Colonic mucosa (tissue), 4 donors: ENCODE data around the gene TTC7B. TPM values are rescaled to one million over a fixed set of nuclear protein-coding genes. Genes with fewer than 3 reads are reported as not detected.

Experiments used
- DNase-seq: peaks from one replicate; pipeline ENCODE4 v3.0.0-alpha.2; 2020
- H3K27ac ChIP-seq: fragments of 200-600 bp; one replicate; pipeline ENCODE4 v1.8.0; 2021
- H3K27me3 ChIP-seq: fragments of 200-600 bp; one replicate; pipeline ENCODE4 v1.8.0; 2021
- H3K36me3 ChIP-seq: fragments of 200-600 bp; one replicate; pipeline ENCODE4 v1.8.0; 2021
- H3K4me1 ChIP-seq: fragments of 200-600 bp; one replicate; pipeline ENCODE4 v1.8.0; 2021; ENCODE audit warnings: mild to moderate bottlenecking
- H3K4me3 ChIP-seq: fragments of 200-600 bp; one replicate; pipeline ENCODE4 v1.8.0; 2021
- H3K9ac ChIP-seq, 2 donors: one replicate each; pipeline ENCODE4 v1.7.0; 2013; ENCODE audit warnings: control low read depth in 2 of 2, low read depth in 2 of 2, low read length in 2 of 2
- H3K9me3 ChIP-seq: fragments of 200-600 bp; one replicate; pipeline ENCODE4 v1.8.0; 2021
- intact Hi-C: fragments of 100-400 bp; cut with DNase I; formaldehyde crosslinking; loops from one replicate; pipeline ENCODE4 v1.14.1; 2022
- total RNA-seq, 2 donors: library from RNA; stranded (reverse); fragmentation: NEBNext Ultra II Directional in 1 of 2; extraction: Animal tissue kit (Norgen Biotek cat#: 25700) in 1 of 2; gene quantifications; one replicate each; pipeline ENCODE4 v1.2.1, GENCODE V29; 2021
- TF ChIP-seq, protein P1 (sequence below): fragments of 200-600 bp; IDR thresholded peaks from one replicate; pipeline ENCODE4 v1.8.0; 2022; ENCODE audit warnings: antibody characterized with exemption, mild to moderate bottlenecking
- donor health status: healthy.
- donor health status: DM: no; HTN: no; CAD: no.
- donor health status: DM: no; HTN: no; CAD: no.

Gene TTC7B
- total RNA-seq, 2 donors from 2014 or later: 3.3 to 11.8 TPM

DNA sequence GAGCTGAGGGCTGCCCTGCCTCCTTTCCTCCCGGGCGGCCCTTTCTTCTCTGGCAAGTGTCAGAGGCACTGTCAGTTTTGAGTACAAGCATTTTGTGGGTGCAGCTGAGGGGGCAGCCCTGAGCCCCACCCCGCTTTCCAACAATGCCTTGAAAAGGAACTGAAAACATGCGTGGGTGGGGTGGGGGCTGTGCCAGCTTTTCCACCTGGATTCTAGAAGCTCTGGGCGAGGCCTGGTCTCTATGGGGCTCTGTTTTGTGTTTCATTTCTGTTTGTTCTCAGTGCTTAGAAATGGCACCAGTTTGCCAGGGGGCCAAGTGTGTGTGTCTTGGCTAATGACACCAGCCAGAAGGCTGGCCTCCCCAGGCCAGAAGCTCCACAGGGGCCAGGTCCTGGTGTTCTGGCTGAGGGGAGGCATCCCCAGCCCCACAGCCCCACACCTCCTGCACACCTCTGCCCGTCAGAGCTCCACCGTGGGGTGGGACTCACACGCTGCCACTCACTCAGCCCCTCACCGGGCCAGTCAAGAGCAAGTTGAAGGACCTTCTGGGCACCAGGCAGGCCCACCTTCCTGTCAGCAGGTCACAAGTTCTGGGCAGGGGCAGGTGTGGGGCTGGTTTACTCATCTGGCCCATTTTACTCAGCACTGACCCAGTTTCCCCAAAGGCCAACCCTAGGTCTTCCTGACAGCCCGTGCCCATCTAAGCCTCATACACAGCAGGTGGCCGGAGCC, 264.3 kb downstream of the TTC7B start:
- no peak for DNase-seq
- no peak overlapping the region for H3K27ac ChIP-seq
- TF ChIP-seq, protein P1, sequence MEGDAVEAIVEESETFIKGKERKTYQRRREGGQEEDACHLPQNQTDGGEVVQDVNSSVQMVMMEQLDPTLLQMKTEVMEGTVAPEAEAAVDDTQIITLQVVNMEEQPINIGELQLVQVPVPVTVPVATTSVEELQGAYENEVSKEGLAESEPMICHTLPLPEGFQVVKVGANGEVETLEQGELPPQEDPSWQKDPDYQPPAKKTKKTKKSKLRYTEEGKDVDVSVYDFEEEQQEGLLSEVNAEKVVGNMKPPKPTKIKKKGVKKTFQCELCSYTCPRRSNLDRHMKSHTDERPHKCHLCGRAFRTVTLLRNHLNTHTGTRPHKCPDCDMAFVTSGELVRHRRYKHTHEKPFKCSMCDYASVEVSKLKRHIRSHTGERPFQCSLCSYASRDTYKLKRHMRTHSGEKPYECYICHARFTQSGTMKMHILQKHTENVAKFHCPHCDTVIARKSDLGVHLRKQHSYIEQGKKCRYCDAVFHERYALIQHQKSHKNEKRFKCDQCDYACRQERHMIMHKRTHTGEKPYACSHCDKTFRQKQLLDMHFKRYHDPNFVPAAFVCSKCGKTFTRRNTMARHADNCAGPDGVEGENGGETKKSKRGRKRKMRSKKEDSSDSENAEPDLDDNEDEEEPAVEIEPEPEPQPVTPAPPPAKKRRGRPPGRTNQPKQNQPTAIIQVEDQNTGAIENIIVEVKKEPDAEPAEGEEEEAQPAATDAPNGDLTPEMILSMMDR: no peak
- H3K9me3 ChIP-seq: no peaks in the 10 kb centered on the region
- no peaks in the 10 kb centered on the region for H3K27me3 ChIP-seq
- no peaks in the 10 kb centered on the region for H3K4me1 ChIP-seq
- no peaks in the 10 kb centered on the region for H3K36me3 ChIP-seq
- no peak overlapping the region for H3K4me3 ChIP-seq
- H3K9ac ChIP-seq: no peak overlapping the region
- intact Hi-C loops: no loop called here

DNA sequence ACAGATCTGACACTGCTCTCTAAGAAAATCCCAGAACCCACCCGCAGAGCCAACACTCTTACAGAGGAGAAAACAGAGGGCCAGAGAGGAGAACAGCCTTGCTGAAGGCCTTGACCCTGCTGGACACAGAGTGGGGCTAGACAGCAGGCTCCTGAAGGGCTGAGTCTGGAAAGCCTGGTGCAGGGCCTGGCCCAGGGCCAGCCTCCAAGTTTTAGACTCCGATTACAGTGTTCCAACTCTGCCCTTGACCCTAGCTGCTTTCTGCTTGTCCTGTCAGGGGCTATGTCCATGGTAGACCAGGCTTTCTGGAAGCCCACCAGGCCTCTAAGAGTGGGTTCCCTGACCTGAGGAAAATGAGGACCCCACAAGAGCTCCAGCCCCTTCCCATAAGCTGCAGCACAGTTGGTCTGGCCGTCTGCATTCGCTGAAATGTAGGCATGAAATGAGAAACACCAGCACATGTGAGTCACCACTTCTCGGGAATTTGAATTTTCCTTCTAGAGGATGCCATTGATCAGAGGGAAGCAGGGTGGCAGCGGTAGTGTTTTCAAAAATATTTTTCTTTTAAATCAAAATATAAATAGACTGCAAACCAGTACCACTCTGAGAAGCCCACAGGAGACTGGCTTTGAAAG, 265.0 kb downstream of the TTC7B start:
- Histone ChIP-seq H3K36me3 (no peaks in the 10 kb centered on the region), H3K27ac (no peak overlapping the region), H3K4me1 (no peaks in the 10 kb centered on the region), H3K27me3 (no peaks in the 10 kb centered on the region), H3K9me3 (no peaks in the 10 kb centered on the region), H3K4me3 (no peak overlapping the region), H3K9ac (no peak overlapping the region)
- intact Hi-C loops: no loop called here
- no peak for DNase-seq
- TF ChIP-seq, protein P1: no peak

DNA sequence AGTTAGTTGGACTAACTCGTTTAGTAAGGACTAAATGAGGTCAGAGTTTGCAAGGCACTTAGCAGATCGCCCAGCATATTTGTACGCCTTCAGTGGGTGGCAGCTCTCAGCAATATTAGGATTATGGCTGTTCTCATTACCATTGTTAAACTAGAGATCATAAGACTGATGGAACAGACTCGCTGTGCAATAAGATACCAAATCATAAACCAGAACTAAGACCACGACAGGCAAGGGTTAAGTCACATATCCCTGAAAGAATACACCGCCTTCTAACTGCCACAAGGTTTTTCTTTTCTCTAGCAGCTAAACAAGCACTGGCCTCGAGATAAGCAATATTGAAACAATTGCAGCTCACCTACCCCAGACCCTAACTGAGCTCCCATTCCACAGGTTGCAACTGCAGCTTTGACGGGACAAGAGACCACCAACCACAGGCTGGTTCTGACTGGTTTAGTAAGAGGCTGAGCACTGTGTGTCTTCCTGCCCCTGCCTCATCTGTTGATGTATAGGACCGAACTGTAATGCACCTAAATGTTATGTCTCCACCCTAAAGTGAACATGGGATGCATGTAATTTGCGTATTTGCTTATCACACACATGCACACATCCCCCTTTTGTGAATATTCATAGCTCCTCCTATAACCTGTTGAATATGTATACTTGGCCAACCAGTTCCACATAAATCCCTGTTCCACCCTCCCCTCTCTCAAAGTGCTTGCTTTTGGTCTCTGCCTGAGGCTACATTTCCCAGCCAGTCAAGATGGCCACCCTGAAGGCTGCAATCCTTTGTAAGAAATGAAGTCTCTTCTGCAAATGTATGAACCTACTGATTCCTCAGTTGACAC, 266.2 kb downstream of the TTC7B start:
- intact Hi-C loops: no loop called here
- Histone ChIP-seq H3K9ac (no peak overlapping the region), H3K27me3 (no peaks in the 10 kb centered on the region), H3K36me3 (no peaks in the 10 kb centered on the region), H3K4me1 (no peaks in the 10 kb centered on the region), H3K4me3 (no peak overlapping the region), H3K27ac (no peak overlapping the region), H3K9me3 (no peaks in the 10 kb centered on the region)
- DNase-seq: no peak
- TF ChIP-seq, protein P1: no peak

DNA sequence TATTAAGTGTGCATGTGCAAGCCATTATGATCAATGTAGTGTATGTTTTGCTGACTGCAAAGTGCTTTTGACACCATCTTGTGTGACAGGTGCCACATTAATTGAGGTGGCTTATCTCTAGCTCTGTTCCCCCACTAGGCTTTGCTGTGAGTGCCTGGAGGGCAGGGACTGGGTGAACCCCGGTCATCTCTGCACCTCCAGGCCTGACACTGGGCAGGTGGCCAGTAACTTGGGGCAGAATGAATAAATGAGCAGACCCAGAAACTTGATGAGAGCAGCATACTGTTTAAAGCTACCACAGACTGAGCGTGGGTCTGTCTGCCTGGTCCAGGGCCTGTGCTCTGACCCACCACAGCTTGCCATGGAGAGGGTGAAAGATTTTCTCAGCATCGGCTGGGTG, 267.8 kb downstream of the TTC7B start:
- no peak overlapping the region for H3K9ac ChIP-seq
- H3K4me3 ChIP-seq: no peak overlapping the region
- H3K27me3 ChIP-seq: no peaks in the 10 kb centered on the region
- TF ChIP-seq, protein P1: no peak
- no peaks in the 10 kb centered on the region for H3K4me1 ChIP-seq
- DNase-seq: no peak
- H3K27ac ChIP-seq: no peak overlapping the region
- no peaks in the 10 kb centered on the region for H3K9me3 ChIP-seq
- intact Hi-C loops: no loop called here
- H3K36me3 ChIP-seq: no peaks in the 10 kb centered on the region

DNA sequence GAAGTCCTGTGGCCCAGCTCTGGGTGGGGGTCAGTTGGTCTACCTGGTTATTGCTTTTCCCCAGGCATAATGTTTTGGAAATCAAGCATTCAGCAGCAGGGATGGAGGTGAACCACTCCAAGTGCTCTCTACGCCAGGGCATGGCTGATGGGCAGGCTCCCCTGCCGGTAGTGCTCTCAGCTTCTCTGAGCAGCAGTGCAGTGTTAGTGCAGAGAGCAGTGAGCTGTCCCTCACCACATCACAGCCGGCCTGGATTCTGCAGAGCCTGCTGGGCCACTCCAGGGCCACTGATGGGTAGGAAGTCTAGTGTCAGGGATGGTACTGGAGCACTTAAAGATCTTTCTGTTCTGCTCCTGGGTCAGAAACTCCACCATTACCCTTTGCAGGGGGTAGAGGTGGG, 268.3 kb downstream of the TTC7B start:
- DNase-seq: no peak
- intact Hi-C loops: no loop called here
- Histone ChIP-seq H3K27ac (no peak overlapping the region), H3K36me3 (no peaks in the 10 kb centered on the region), H3K4me3 (no peak overlapping the region), H3K9me3 (no peaks in the 10 kb centered on the region), H3K27me3 (no peaks in the 10 kb centered on the region), H3K4me1 (no peaks in the 10 kb centered on the region), H3K9ac (no peak overlapping the region)
- TF ChIP-seq, protein P1: no peak
